ENCODE data around the gene MOCOS.

DNA sequence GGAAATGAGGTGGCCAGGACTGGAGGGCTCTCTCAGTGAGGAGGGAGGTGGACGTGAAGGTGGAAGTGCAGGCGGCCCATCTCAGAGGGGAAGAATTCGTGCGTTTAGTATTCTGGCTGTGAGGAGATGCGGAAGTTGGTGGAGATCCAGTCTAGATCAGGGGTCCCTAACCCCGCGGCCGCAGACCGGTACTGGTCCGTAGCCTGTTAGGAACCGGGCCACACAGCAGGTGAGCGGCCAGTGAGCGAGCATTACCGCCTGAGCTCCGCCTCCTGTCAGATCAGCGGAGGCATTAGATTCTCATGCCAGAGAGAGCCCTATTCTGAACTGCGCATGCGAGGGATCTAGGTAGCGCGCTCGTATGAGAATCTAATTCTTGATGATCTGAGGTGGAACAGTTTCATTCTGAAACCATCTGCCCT lies 108.6 kb downstream of the MOCOS start:
- no peak for TF ChIP-seq ZNF274 (IDR thresholded peaks at IDR 0.05; ENCODE audit: low read depth, low read length)
- TF ChIP-seq YY1 (IDR thresholded peaks at IDR 0.05; ENCODE audit: insufficient read depth, insufficient read length) = no peak
- no peak for TF ChIP-seq SUZ12 (IDR thresholded peaks at IDR 0.05; ENCODE audit: extremely low read depth, insufficient read depth, insufficient read length)
